Measurements from ENCODE around the gene WDSUB1. TPM values are rescaled to one million over a fixed set of nuclear protein-coding genes. Genes with fewer than 3 reads are reported as not detected.

Gene WDSUB1
- total RNA-seq, 2 experiments from 2014 or later, result 3.7 to 5.3 TPM

- Histone ChIP-seq H2AFZ (ENCODE audit: low read length) (no peak overlapping the region), H3K4me3 (ENCODE audit: low read depth, low read length, poor library complexity, severe bottlenecking) (no peak overlapping the region), H3K9me2 (ENCODE audit: insufficient read depth, low read length) (no peaks in the 10 kb centered on the region), H3K27ac (ENCODE audit: low read depth, low read length, poor library complexity, severe bottlenecking) (no peak overlapping the region), H3K9me3 (ENCODE audit: low read length) (no peaks in the 10 kb centered on the region), H3K36me3 (ENCODE audit: insufficient read depth, low read length) (no peaks in the 10 kb centered on the region), H3K79me2 (ENCODE audit: insufficient read depth, low read depth, low read length) (no peaks in the 10 kb centered on the region), H3K4me2 (ENCODE audit: low read length) (no peak overlapping the region), H3K4me1 (ENCODE audit: insufficient read depth, low read length, poor library complexity, severe bottlenecking) (no peaks in the 10 kb centered on the region), H4K20me1 (ENCODE audit: insufficient read depth, low read length) (no peaks in the 10 kb centered on the region)
- DNase-seq (ENCODE audit: low spot score), result no peak
- POLR2A ChIA-PET, result interaction anchor here (0.6 kb wide), 1 partner anchor 10 kb away, joined by 3 read pairs; no protein-coding TSS in a partner anchor
- TF ChIP-seq, protein P1, sequence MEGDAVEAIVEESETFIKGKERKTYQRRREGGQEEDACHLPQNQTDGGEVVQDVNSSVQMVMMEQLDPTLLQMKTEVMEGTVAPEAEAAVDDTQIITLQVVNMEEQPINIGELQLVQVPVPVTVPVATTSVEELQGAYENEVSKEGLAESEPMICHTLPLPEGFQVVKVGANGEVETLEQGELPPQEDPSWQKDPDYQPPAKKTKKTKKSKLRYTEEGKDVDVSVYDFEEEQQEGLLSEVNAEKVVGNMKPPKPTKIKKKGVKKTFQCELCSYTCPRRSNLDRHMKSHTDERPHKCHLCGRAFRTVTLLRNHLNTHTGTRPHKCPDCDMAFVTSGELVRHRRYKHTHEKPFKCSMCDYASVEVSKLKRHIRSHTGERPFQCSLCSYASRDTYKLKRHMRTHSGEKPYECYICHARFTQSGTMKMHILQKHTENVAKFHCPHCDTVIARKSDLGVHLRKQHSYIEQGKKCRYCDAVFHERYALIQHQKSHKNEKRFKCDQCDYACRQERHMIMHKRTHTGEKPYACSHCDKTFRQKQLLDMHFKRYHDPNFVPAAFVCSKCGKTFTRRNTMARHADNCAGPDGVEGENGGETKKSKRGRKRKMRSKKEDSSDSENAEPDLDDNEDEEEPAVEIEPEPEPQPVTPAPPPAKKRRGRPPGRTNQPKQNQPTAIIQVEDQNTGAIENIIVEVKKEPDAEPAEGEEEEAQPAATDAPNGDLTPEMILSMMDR (conservative IDR thresholded peaks at IDR 0.05; ENCODE audit: low read length), result no peak
- TF ChIP-seq EZH2phosphoT487 (IDR thresholded peaks at IDR 0.05; ENCODE audit: borderline replicate concordance, low read depth, low read length), result no peak
- no TSS peak for BruUV-seq (replicated peaks)
- CTCF ChIA-PET (ENCODE audit: unreplicated experiment), result no interaction called here
- intact Hi-C loops (cut with micrococcal nuclease; ENCODE audit: unreplicated experiment), result no loop called here
Measured at GRCh38 chr2:159300586-159300985, 14.1 kb upstream of the WDSUB1 start.

- H3K9me2 ChIP-seq (ENCODE audit: insufficient read depth, low read length), result no peaks in the 10 kb centered on the region
- no peak for TF ChIP-seq EZH2phosphoT487 (IDR thresholded peaks at IDR 0.05; ENCODE audit: borderline replicate concordance, low read depth, low read length)
- TF ChIP-seq, protein P1 (conservative IDR thresholded peaks at IDR 0.05; ENCODE audit: low read length), result no peak
- intact Hi-C loops (cut with micrococcal nuclease; ENCODE audit: unreplicated experiment), result no loop called here
- H3K4me3 ChIP-seq (ENCODE audit: low read depth, low read length, poor library complexity, severe bottlenecking), result no peak overlapping the region
- no peaks in the 10 kb centered on the region for H3K36me3 ChIP-seq (ENCODE audit: insufficient read depth, low read length)
- no peak overlapping the region for H3K27ac ChIP-seq (ENCODE audit: low read depth, low read length, poor library complexity, severe bottlenecking)
- CTCF ChIA-PET (ENCODE audit: unreplicated experiment), result no interaction called here
- H3K4me1 ChIP-seq (ENCODE audit: insufficient read depth, low read length, poor library complexity, severe bottlenecking), result no peaks in the 10 kb centered on the region
- H3K79me2 ChIP-seq (ENCODE audit: insufficient read depth, low read depth, low read length), result no peaks in the 10 kb centered on the region
- BruUV-seq (replicated peaks), result no TSS peak
- no peaks in the 10 kb centered on the region for H3K9me3 ChIP-seq (ENCODE audit: low read length)
- H3K4me2 ChIP-seq (ENCODE audit: low read length), result no peak overlapping the region
- no peak for DNase-seq (ENCODE audit: low spot score)
- H4K20me1 ChIP-seq (ENCODE audit: insufficient read depth, low read length), result no peaks in the 10 kb centered on the region
- H2AFZ ChIP-seq (ENCODE audit: low read length), result no peak overlapping the region
- POLR2A ChIA-PET, result no interaction called here
Measured at GRCh38 chr2:159298967-159299366, 12.5 kb upstream of the WDSUB1 start.

DNA sequence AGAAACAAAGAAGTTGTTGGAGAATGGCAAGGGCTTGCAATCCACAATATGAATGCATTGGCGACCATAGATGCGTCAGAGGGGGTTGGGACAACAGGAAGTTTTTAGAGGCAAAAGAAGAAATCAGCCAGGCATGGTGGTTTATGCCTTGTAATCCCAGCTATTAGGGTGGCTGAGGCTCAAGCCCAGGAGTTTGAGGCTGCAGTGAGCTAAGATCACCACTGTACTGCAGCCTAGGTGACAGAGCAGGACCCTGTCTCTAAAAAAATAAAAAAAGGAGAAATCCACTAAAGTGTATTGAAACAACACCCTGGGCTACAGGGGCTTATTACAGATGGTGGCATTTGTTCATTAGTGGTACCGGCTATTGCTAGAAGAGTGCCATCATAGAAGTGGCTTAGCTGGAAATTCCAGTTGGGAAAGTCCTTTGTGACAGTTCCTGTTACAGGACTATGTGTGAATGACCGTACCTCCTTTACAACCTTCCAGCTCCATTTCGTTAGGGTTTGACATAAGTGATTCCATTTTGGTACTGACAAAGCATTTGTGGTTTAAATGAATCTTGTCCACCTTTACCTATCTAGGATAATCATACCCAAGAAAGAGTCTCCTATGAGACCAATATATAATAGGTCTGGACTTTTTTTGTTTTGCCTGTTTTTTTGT lies 10.7 kb upstream of the WDSUB1 start:
- H3K36me3 ChIP-seq (ENCODE audit: insufficient read depth, low read length), result no peaks in the 10 kb centered on the region
- no peaks in the 10 kb centered on the region for H3K4me1 ChIP-seq (ENCODE audit: insufficient read depth, low read length, poor library complexity, severe bottlenecking)
- ChIA-PET CTCF (ENCODE audit: unreplicated experiment) (interaction anchor here (0.5 kb wide), 1 partner anchor 780 kb away, joined by 3 read pairs; no protein-coding TSS in a partner anchor), POLR2A (interaction anchor here (0.6 kb wide), 1 partner anchor 13 kb away, joined by 3 read pairs; no protein-coding TSS in a partner anchor)
- no peaks in the 10 kb centered on the region for H3K79me2 ChIP-seq (ENCODE audit: insufficient read depth, low read depth, low read length)
- intact Hi-C loops (cut with micrococcal nuclease; ENCODE audit: unreplicated experiment), result no loop called here
- DNase-seq (ENCODE audit: low spot score), result no peak
- no peaks in the 10 kb centered on the region for H3K9me2 ChIP-seq (ENCODE audit: insufficient read depth, low read length)
- TF ChIP-seq, protein P1 (conservative IDR thresholded peaks at IDR 0.05; ENCODE audit: low read length), result no peak
- no peak for TF ChIP-seq EZH2phosphoT487 (IDR thresholded peaks at IDR 0.05; ENCODE audit: borderline replicate concordance, low read depth, low read length)
- no peak overlapping the region for H2AFZ ChIP-seq (ENCODE audit: low read length)
- no TSS peak for BruUV-seq (replicated peaks)
- H4K20me1 ChIP-seq (ENCODE audit: insufficient read depth, low read length), result no peaks in the 10 kb centered on the region
- no peak overlapping the region for H3K4me3 ChIP-seq (ENCODE audit: low read depth, low read length, poor library complexity, severe bottlenecking)
- no peak overlapping the region for H3K4me2 ChIP-seq (ENCODE audit: low read length)
- no peak overlapping the region for H3K27ac ChIP-seq (ENCODE audit: low read depth, low read length, poor library complexity, severe bottlenecking)
- no peaks in the 10 kb centered on the region for H3K9me3 ChIP-seq (ENCODE audit: low read length)
